Panc1 (cell line): Measurements from ENCODE around the gene POLN.

Experiments used
- CTCF ChIP-seq: fragments of 450-650 bp; IDR thresholded peaks from 2 replicates; pipeline ENCODE4 v1.5.1; 2017; ENCODE audit warnings: mild to moderate bottlenecking
- POLR2AphosphoS5 ChIP-seq: IDR thresholded peaks from 2 replicates; pipeline ENCODE4 v1.6.1; 2012; ENCODE audit warnings: mild to moderate bottlenecking, low read depth, low read length, moderate library complexity
- SIN3A ChIP-seq: IDR thresholded peaks from 2 replicates; pipeline ENCODE4 v1.6.1; 2012; ENCODE audit warnings: low read depth, mild to moderate bottlenecking, low read length, moderate library complexity, borderline replicate concordance; ENCODE audit not compliant: insufficient read depth

- TF ChIP-seq CTCF (no peak), POLR2AphosphoS5 (no peak), SIN3A (no peak)
These were observed 31.9 kb upstream of the POLN start for GRCh38 chr4:2273657-2274319.
